Breast epithelium (tissue), 4 donors: ENCODE data around the gene DOCK10. TPM values are rescaled to one million over a fixed set of nuclear protein-coding genes. Genes with fewer than 3 reads are reported as not detected.

Experiments used
- DNase-seq, 2 donors: peaks; one replicate each; pipeline ENCODE4 v3.0.0-alpha.2; 2019; ENCODE audit warnings: low spot score in 2 of 2
- H3K27ac ChIP-seq, 2 donors: fragments of 200-600 bp; sonication (generic) in 1 of 2; one replicate each; pipeline ENCODE4 v1.5.1; 2016 to 2019; ENCODE audit warnings: mild to moderate bottlenecking in 1 of 2
- H3K27me3 ChIP-seq, 2 donors: fragments of 200-600 bp; sonication (generic) in 1 of 2; one replicate each; pipeline versions ENCODE4 v1.5.1 to v1.6.0; 2017 to 2019; ENCODE audit warnings: control low read depth in 1 of 2, mild to moderate bottlenecking in 1 of 2
- H3K36me3 ChIP-seq: fragments of 200-600 bp; one replicate; pipeline ENCODE4 v1.5.1; 2019
- H3K4me1 ChIP-seq, 2 donors: fragments of 200-600 bp; sonication (generic); one replicate each; pipeline ENCODE4 v1.5.1; 2016 to 2019; ENCODE audit warnings: control low read depth in 1 of 2
- H3K4me3 ChIP-seq, 3 donors: fragments of 200-600 bp; sonication (generic); 1 replicate in 2 of 3; 2 replicates in 1 of 3; pipeline ENCODE4 v1.5.1; 2016 to 2019; ENCODE audit warnings: mild to moderate bottlenecking in 3 of 3, moderate library complexity in 2 of 3
- H3K9me3 ChIP-seq, 2 donors: fragments of 200-600 bp; sonication (generic) in 1 of 2; one replicate each; pipeline ENCODE4 v1.5.1; 2016 to 2019; ENCODE audit warnings: control low read depth in 1 of 2
- POLR2A ChIP-seq: fragments of 450-650 bp; IDR thresholded peaks from one replicate; pipeline ENCODE4 v1.6.1; 2016; ENCODE audit warnings: antibody characterized with exemption, mild to moderate bottlenecking, moderate library complexity
- POLR2AphosphoS5 ChIP-seq, 3 donors: sonication (generic); formaldehyde crosslinking; IDR thresholded peaks; one replicate each; pipeline ENCODE4 v1.6.1; 2017; ENCODE audit warnings: antibody characterized with exemption in 3 of 3
- intact Hi-C: fragments of 100-400 bp; cut with DNase I; formaldehyde crosslinking; loops from one replicate; pipeline ENCODE4 v1.15.1; 2023; ENCODE audit warnings: low total_unique reads
- total RNA-seq, 3 donors: library from RNA; depleted of rRNA; stranded (reverse); fragments of >200 nt; gene quantifications; one replicate each; pipeline ENCODE4 v1.1.0, GENCODE V29; 2016
- TF ChIP-seq, protein P1 (sequence below), 3 donors: fragments of 450-650 bp; IDR thresholded peaks; one replicate each; pipeline ENCODE4 v1.5.1; 2016 to 2017; ENCODE audit warnings: antibody characterized with exemption in 3 of 3, mild to moderate bottlenecking in 3 of 3, moderate library complexity in 3 of 3

The DOCK10 gene
- total RNA-seq, 3 donors from 2014 or later, result 13.8 to 23.9 (median 15.4) TPM

GRCh38 chr2:224831530-224831929 is 210.7 kb downstream of the DOCK10 start:
- intact Hi-C loops, result no loop called here
- H3K4me1 ChIP-seq, result no peaks in the 10 kb centered on the region
- TF ChIP-seq POLR2A, result no peak
- TF ChIP-seq, protein P1, sequence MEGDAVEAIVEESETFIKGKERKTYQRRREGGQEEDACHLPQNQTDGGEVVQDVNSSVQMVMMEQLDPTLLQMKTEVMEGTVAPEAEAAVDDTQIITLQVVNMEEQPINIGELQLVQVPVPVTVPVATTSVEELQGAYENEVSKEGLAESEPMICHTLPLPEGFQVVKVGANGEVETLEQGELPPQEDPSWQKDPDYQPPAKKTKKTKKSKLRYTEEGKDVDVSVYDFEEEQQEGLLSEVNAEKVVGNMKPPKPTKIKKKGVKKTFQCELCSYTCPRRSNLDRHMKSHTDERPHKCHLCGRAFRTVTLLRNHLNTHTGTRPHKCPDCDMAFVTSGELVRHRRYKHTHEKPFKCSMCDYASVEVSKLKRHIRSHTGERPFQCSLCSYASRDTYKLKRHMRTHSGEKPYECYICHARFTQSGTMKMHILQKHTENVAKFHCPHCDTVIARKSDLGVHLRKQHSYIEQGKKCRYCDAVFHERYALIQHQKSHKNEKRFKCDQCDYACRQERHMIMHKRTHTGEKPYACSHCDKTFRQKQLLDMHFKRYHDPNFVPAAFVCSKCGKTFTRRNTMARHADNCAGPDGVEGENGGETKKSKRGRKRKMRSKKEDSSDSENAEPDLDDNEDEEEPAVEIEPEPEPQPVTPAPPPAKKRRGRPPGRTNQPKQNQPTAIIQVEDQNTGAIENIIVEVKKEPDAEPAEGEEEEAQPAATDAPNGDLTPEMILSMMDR (IDR thresholded peaks at IDR 0.05), result no peak
- no peak for TF ChIP-seq POLR2AphosphoS5 (IDR thresholded peaks at IDR 0.05)
- DNase-seq, result no peak
- no peak overlapping the region for H3K4me3 ChIP-seq
- H3K36me3 ChIP-seq, result no peaks in the 10 kb centered on the region
- H3K27ac ChIP-seq, result no peak overlapping the region
- no peaks in the 10 kb centered on the region for H3K9me3 ChIP-seq
- no peaks in the 10 kb centered on the region for H3K27me3 ChIP-seq

GRCh38 chr2:224820283-224820991 is 221.8 kb downstream of the DOCK10 start:
- no peak for DNase-seq
- Histone ChIP-seq H3K9me3 (no peaks in the 10 kb centered on the region), H3K4me1 (no peaks in the 10 kb centered on the region), H3K27me3 (no peaks in the 10 kb centered on the region), H3K27ac (no peak overlapping the region), H3K36me3 (no peaks in the 10 kb centered on the region), H3K4me3 (no peak overlapping the region)
- TF ChIP-seq POLR2AphosphoS5 (IDR thresholded peaks at IDR 0.05) (no peak), POLR2A (no peak)
- TF ChIP-seq, protein P1 (IDR thresholded peaks at IDR 0.05), result no peak
- intact Hi-C loops, result no loop called here

- H3K36me3 ChIP-seq, result no peaks in the 10 kb centered on the region
- H3K9me3 ChIP-seq, result no peaks in the 10 kb centered on the region
- no peaks in the 10 kb centered on the region for H3K4me1 ChIP-seq
- no peaks in the 10 kb centered on the region for H3K27me3 ChIP-seq
- intact Hi-C loops, result no loop called here
- no peak overlapping the region for H3K27ac ChIP-seq
- TF ChIP-seq POLR2A (no peak), POLR2AphosphoS5 (IDR thresholded peaks at IDR 0.05) (no peak)
- TF ChIP-seq, protein P1 (IDR thresholded peaks at IDR 0.05), result no peak
- no peak overlapping the region for H3K4me3 ChIP-seq
- DNase-seq, result no peak
Observed at GRCh38 chr2:224819075-224819474, 223.2 kb downstream of the DOCK10 start.

DNA sequence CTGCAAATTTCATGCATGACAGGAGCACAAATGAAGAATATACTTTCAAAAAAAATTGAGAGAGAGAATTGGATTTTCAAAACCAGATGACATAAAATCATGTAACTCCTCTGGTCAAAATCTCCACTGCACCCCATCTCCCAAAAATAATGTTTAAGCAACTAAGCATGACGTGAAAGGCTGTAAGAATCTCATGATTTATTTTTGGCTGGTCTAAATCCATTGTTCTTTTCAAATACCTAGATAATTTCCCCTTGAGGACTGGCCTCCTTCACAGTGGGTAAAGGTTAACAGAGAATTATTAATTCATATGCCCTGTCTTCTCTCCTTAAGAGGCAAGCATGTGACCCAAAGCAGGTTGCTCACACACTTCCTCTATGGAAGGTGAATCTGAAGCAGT is 224.6 kb downstream of the DOCK10 start:
- intact Hi-C loops, result no loop called here
- Histone ChIP-seq H3K27ac (no peak overlapping the region), H3K9me3 (no peaks in the 10 kb centered on the region), H3K27me3 (no peaks in the 10 kb centered on the region), H3K4me1 (no peaks in the 10 kb centered on the region), H3K36me3 (no peaks in the 10 kb centered on the region), H3K4me3 (no peak overlapping the region)
- TF ChIP-seq POLR2A, result no peak
- TF ChIP-seq POLR2AphosphoS5 (IDR thresholded peaks at IDR 0.05), result no peak
- TF ChIP-seq, protein P1 (IDR thresholded peaks at IDR 0.05), result no peak
- no peak for DNase-seq

GRCh38 chr2:224816816-224817215 is 225.5 kb downstream of the DOCK10 start:
- H3K4me1 ChIP-seq, result no peaks in the 10 kb centered on the region
- H3K4me3 ChIP-seq, result no peak overlapping the region
- intact Hi-C loops, result no loop called here
- H3K9me3 ChIP-seq, result no peaks in the 10 kb centered on the region
- no peak overlapping the region for H3K27ac ChIP-seq
- no peaks in the 10 kb centered on the region for H3K36me3 ChIP-seq
- no peak for DNase-seq
- no peaks in the 10 kb centered on the region for H3K27me3 ChIP-seq
- TF ChIP-seq POLR2AphosphoS5 (IDR thresholded peaks at IDR 0.05) (no peak), POLR2A (no peak)
- TF ChIP-seq, protein P1 (IDR thresholded peaks at IDR 0.05), result no peak
